Fibroblast of lung (primary cell): Measurements from ENCODE around the gene MT1B.

ENCODE experiments used
- EZH2 ChIP-seq: IDR thresholded peaks from 2 replicates; pipeline ENCODE4 v1.5.1; 2012; ENCODE audit warnings: low read length, control low read depth, mild to moderate bottlenecking; ENCODE audit errors: missing control alignments
- TF ChIP-seq, protein P1 (sequence below), 2 donors: IDR thresholded peaks in 1 of 2; conservative IDR thresholded peaks in 1 of 2; 1 replicate in 1 of 2; 2 replicates in 1 of 2; pipeline ENCODE4 v1.5.1; 2011 to 2012; ENCODE audit warnings: low read length in 2 of 2, control low read depth in 1 of 2, inconsistent platforms in 1 of 2, low read depth in 1 of 2, mild to moderate bottlenecking in 1 of 2

DNA sequence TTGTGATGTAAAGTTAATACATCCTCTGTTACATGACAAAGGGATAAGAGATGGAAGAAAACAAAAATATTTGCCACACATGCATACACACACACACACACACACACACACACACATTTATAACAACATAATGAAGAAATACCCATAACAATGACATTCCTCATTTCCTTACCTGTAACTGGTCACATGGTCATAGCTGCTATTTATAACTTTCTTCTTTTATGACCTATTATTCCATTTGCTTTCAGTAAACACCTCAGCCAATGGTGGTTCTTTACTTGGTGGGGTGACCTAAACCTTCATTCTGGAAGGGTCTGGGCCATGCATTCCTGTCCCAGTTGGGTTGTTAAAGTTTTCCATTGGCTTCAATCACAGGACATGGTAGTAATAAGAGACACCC lies 38.0 kb upstream of the MT1B start:
- TF ChIP-seq EZH2 = no peak
- TF ChIP-seq, protein P1, sequence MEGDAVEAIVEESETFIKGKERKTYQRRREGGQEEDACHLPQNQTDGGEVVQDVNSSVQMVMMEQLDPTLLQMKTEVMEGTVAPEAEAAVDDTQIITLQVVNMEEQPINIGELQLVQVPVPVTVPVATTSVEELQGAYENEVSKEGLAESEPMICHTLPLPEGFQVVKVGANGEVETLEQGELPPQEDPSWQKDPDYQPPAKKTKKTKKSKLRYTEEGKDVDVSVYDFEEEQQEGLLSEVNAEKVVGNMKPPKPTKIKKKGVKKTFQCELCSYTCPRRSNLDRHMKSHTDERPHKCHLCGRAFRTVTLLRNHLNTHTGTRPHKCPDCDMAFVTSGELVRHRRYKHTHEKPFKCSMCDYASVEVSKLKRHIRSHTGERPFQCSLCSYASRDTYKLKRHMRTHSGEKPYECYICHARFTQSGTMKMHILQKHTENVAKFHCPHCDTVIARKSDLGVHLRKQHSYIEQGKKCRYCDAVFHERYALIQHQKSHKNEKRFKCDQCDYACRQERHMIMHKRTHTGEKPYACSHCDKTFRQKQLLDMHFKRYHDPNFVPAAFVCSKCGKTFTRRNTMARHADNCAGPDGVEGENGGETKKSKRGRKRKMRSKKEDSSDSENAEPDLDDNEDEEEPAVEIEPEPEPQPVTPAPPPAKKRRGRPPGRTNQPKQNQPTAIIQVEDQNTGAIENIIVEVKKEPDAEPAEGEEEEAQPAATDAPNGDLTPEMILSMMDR (conservative IDR thresholded peaks at IDR 0.05 in 1 of 2, IDR thresholded peaks at IDR 0.05 in 1 of 2; ENCODE audit: low read depth in 1 of 2, low read length in 2 of 2) = no peak
